Measurements from ENCODE around the gene MARK2.
A peak's percentile ranks its signal among the peaks of the same experiment; 100 is the strongest.

Gene MARK2

GRCh38 chr11:63906087-63906486, 67.2 kb downstream of the MARK2 start:
- DNase-seq (ENCODE audit: low read depth): no peak
- no peak overlapping the region for H3K4me3 ChIP-seq (ENCODE audit: low read depth, low read length)

GRCh38 chr11:63906585-63906984, 67.7 kb downstream of the MARK2 start:
- peak; percentile 47 for DNase-seq (ENCODE audit: low read depth)
- peak; percentile 18 for TF ChIP-seq CTCF (IDR thresholded peaks at IDR 0.05; ENCODE audit: insufficient read depth, low read depth, low read length, missing control alignments)
- H3K4me3 ChIP-seq (ENCODE audit: low read depth, low read length): no peak overlapping the region

More at GRCh38 chr11:63906087-63906486, 67.2 kb downstream of the MARK2 start:
- TF ChIP-seq CTCF (IDR thresholded peaks at IDR 0.05; ENCODE audit: insufficient read depth, low read depth, low read length, missing control alignments): no peak

DNA sequence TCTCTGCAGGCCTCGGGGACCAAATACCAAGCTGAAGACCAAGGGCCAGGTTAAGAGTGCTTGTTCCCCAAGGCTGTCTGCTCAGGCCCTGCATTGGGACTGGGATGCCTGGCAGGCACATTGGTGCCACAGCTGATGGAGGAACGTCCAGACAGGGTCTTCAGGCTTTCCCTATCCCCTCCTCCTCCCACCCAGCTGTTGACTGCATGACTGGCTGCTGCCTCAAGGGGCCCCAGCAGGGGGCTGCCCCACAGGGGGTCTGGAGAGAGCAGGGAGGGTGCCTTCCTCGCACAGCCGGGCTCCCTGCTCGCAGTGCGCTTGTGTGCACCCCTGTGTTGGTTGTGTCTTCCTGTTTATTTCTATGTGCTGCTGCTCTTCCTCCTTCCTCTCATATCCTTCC, 68.2 kb downstream of the MARK2 start:
- TF ChIP-seq CTCF (IDR thresholded peaks at IDR 0.05; ENCODE audit: insufficient read depth, low read depth, low read length, missing control alignments): no peak
- no peak overlapping the region for H3K4me3 ChIP-seq (ENCODE audit: low read depth, low read length)
- no peak for DNase-seq (ENCODE audit: low read depth)

DNA sequence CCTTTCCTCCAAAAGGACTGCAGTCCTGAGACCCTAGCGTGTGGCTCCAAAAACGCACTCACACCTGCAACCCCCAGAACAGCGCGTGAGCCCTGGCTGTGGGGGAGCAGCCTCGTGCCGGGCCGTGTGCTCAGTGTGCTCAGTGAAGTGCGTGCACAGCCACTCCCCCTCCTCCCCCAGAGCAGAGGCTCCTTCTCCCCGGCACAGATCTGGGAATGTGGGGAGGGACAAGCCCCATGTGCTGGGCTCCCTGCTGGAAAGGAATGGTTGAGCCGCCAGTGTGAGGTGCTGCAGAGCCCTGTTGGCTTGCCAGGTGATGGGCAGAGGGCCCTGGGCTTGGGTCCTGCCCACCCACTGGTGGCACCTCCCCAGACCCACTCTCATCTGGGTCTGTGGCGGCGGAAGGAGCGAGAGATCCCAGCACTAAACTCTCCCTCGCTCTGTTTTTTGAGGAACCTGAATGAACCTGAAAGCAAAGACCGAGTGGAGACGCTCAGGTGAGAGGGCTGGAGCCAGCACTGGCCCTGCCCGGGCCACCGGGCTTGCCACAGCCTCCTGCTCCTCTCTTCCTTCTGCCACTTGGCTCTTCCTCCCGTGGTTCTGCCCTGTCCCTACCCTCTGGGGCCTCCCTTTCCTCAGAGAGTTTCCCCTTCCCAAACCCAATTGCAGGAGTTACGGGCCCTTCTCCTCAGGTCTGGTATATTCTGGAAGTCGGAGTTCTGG, 69.1 kb downstream of the MARK2 start:
- H3K4me3 ChIP-seq (ENCODE audit: low read depth, low read length): no peak overlapping the region
- no peak for DNase-seq (ENCODE audit: low read depth)
- no peak for TF ChIP-seq CTCF (IDR thresholded peaks at IDR 0.05; ENCODE audit: insufficient read depth, low read depth, low read length, missing control alignments)

DNA sequence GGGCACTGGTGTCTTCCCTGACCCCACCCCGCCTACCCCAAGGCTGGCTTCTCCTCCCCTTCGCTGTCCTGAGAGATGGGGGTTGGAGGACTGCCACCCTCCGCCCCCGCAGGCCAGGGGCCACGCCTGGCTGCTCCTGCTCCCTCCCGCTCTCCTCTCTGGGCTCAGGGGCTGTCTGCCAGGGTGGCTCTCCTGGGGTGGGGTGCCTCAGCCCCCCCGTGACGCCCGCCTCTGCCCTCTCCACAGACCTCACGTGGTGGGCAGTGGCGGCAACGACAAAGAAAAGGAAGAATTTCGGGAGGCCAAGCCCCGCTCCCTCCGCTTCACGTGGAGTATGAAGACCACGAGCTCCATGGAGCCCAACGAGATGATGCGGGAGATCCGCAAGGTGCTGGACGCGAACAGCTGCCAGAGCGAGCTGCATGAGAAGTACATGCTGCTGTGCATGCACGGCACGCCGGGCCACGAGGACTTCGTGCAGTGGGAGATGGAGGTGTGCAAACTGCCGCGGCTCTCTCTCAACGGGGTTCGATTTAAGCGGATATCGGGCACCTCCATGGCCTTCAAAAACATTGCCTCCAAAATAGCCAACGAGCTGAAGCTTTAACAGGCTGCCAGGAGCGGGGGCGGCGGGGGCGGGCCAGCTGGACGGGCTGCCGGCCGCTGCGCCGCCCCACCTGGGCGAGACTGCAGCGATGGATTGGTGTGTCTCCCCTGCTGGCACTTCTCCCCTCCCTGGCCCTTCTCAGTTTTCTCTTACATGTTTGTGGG, 69.9 kb downstream of the MARK2 start:
- TF ChIP-seq CTCF (IDR thresholded peaks at IDR 0.05; ENCODE audit: insufficient read depth, low read depth, low read length, missing control alignments): no peak
- DNase-seq (ENCODE audit: low read depth): no peak
- H3K4me3 ChIP-seq (ENCODE audit: low read depth, low read length): no peak overlapping the region

DNA sequence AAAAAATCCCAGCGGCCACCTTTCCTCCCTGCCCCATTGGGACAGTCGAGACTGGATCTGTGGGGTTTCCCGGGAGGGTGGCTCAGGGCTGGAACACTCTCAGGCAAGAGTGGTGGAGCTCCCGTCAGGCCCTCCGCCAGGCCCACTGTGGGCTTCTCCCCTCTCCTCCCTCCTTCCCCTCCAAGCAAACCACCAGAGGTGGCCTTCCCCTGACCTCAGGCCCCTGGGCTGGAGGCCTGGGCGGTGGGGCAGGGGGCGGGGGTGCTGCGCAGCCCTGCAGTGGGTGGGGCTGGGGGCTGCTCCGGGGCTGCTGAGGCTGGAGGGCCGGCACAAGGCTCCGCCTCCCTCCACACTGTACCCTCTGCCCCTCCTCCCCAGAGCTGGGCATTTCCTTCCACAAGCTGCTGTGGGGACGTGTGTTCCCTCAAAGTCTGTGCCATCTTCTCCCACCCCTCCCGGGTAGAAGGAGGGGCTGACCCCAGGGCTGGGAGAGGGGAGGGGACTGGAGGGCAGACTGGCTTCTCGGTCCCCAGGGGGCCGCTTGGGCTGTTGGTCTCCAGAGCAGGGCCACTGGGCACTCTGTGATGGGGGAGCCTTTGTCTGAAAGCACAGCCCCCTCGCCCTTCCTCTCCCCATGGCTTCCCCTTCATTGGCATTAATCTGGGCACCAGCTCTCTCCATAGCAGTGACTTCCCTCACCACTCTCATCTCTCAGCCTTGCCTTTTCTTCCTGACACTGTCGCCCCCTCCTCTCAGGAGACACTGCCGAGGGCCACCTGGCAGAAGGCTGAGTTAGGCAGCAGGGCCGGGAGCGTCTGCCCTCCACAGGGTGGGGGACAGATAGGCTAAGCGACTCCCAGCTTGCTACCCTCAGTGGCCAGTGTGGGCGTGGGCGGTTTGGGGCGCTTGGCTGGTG, 70.9 kb downstream of the MARK2 start:
- no peak for DNase-seq (ENCODE audit: low read depth)
- TF ChIP-seq CTCF (IDR thresholded peaks at IDR 0.05; ENCODE audit: insufficient read depth, low read depth, low read length, missing control alignments): no peak
- no peak overlapping the region for H3K4me3 ChIP-seq (ENCODE audit: low read depth, low read length)

All from GM12865 (cell line).